Liver (tissue), 9 donors: ENCODE data around the gene YTHDC1. TPM values are rescaled to one million over a fixed set of nuclear protein-coding genes. Genes with fewer than 3 reads are reported as not detected.

Experiments used
- DNase-seq: peaks from one replicate; pipeline ENCODE4 v3.0.0-alpha.2; 2017; ENCODE audit warnings: low spot score
- H3K27ac ChIP-seq, 2 donors: one replicate each; pipeline ENCODE4 v1.7.0; 2013; ENCODE audit warnings: inconsistent platforms in 2 of 2, low read length in 2 of 2, control low read depth in 1 of 2, low read depth in 1 of 2, mild to moderate bottlenecking in 1 of 2
- H3K27me3 ChIP-seq, 4 donors: one replicate each; pipeline versions ENCODE4 v1.6.1 to v1.7.0; 2013; ENCODE audit warnings: low read length in 3 of 4, inconsistent platforms in 1 of 4, mild to moderate bottlenecking in 1 of 4, moderate library complexity in 1 of 4; ENCODE audit not compliant: control insufficient read depth in 4 of 4, insufficient read depth in 4 of 4
- H3K36me3 ChIP-seq, 4 donors: one replicate each; pipeline versions ENCODE4 v1.6.1 to v1.7.0; 2013; ENCODE audit warnings: low read length in 3 of 4, mild to moderate bottlenecking in 3 of 4, low read depth in 1 of 4, moderate library complexity in 1 of 4; ENCODE audit not compliant: control insufficient read depth in 4 of 4, insufficient read depth in 3 of 4
- H3K4me1 ChIP-seq, 4 donors: one replicate each; pipeline versions ENCODE4 v1.6.1 to v1.7.0; 2013; ENCODE audit warnings: low read length in 3 of 4, mild to moderate bottlenecking in 3 of 4, moderate library complexity in 1 of 4; ENCODE audit not compliant: control insufficient read depth in 4 of 4, insufficient read depth in 4 of 4
- H3K4me3 ChIP-seq, 3 donors: one replicate each; pipeline versions ENCODE4 v1.6.1 to v1.7.0; 2013; ENCODE audit warnings: low read length in 3 of 3, control low read depth in 1 of 3, low read depth in 1 of 3, mild to moderate bottlenecking in 1 of 3
- H3K9ac ChIP-seq, 2 donors: one replicate each; pipeline ENCODE4 v1.7.0; 2013; ENCODE audit warnings: low read length in 2 of 2, mild to moderate bottlenecking in 2 of 2, moderate library complexity in 2 of 2, control low read depth in 1 of 2, low read depth in 1 of 2
- H3K9me3 ChIP-seq, 4 donors: one replicate each; pipeline versions ENCODE4 v1.6.1 to v1.7.0; 2013; ENCODE audit warnings: low read length in 3 of 4; ENCODE audit not compliant: control insufficient read depth in 4 of 4
- CTCF ChIP-seq: fragments of 150-350 bp; IDR thresholded peaks from 2 replicates; pipeline ENCODE4 v1.5.1; 2017; ENCODE audit warnings: improper control_type of control experiment, low read depth, low read length; ENCODE audit not compliant: missing input control
- EGR1 ChIP-seq, 2 donors: IDR thresholded peaks; 2 replicates each; pipeline ENCODE4 v1.6.1; 2016 to 2018; ENCODE audit warnings: antibody characterized with exemption in 2 of 2, low read depth in 2 of 2
- FOXA1 ChIP-seq: IDR thresholded peaks from 2 replicates; pipeline ENCODE4 v1.6.1; 2016; ENCODE audit warnings: antibody characterized with exemption
- GABPA ChIP-seq, 2 donors: IDR thresholded peaks in 1 of 2; conservative IDR thresholded peaks in 1 of 2; 2 replicates each; pipeline ENCODE4 v1.6.1; 2016; ENCODE audit warnings: antibody characterized with exemption in 2 of 2, mild to moderate bottlenecking in 1 of 2, moderate library complexity in 1 of 2
- HNF4A ChIP-seq, 2 donors: conservative IDR thresholded peaks; 2 replicates each; pipeline ENCODE4 v1.6.1; 2016; ENCODE audit warnings: antibody characterized with exemption in 2 of 2, mild to moderate bottlenecking in 2 of 2
- HNF4G ChIP-seq: IDR thresholded peaks from 2 replicates; pipeline ENCODE4 v1.6.1; 2016; ENCODE audit warnings: antibody characterized with exemption
- JUND ChIP-seq, 2 donors: IDR thresholded peaks; 2 replicates each; pipeline ENCODE4 v1.6.1; 2016; ENCODE audit warnings: antibody characterized with exemption in 2 of 2
- NR2F2 ChIP-seq: IDR thresholded peaks from 2 replicates; pipeline ENCODE4 v1.6.1; 2016; ENCODE audit warnings: antibody characterized with exemption
- RAD21 ChIP-seq, 2 donors: IDR thresholded peaks; 2 replicates each; pipeline ENCODE4 v1.6.1; 2016; ENCODE audit warnings: antibody characterized with exemption in 2 of 2, mild to moderate bottlenecking in 2 of 2
- REST ChIP-seq: IDR thresholded peaks from 2 replicates; pipeline ENCODE4 v1.6.1; 2016; ENCODE audit warnings: antibody characterized with exemption, mild to moderate bottlenecking
- RXRA ChIP-seq, 2 donors: IDR thresholded peaks; 2 replicates each; pipeline ENCODE4 v1.6.1; 2017 to 2018; ENCODE audit warnings: antibody characterized with exemption in 2 of 2, mild to moderate bottlenecking in 1 of 2
- SP1 ChIP-seq: IDR thresholded peaks from 2 replicates; pipeline ENCODE4 v1.6.1; 2018; ENCODE audit warnings: antibody characterized with exemption, mild to moderate bottlenecking
- TAF1 ChIP-seq: conservative IDR thresholded peaks from 2 replicates; pipeline ENCODE4 v1.6.1; 2016; ENCODE audit warnings: antibody characterized with exemption, mild to moderate bottlenecking
- YY1 ChIP-seq: IDR thresholded peaks from 2 replicates; pipeline ENCODE4 v1.6.1; 2016; ENCODE audit warnings: antibody characterized with exemption, mild to moderate bottlenecking
- WGBS: extraction: QIAGEN DNeasy Blood & Tissue Kit; methylation state at CpG from one replicate; pipeline ENCODE4 v1.1.7; 2013; 5-methylcytosine and 5-hydroxymethylcytosine counted together
- polyA plus RNA-seq, 2 donors: library from polyadenylated mRNA; stranded (reverse) in 1 of 2; unstranded in 1 of 2; fragments of 200-250 nt in 1 of 2; fragments of >200 nt in 1 of 2; fragmentation: Nextera tagmentation in 1 of 2; extraction: Ambion mirVana in 1 of 2; gene quantifications; one replicate each; pipeline versions ENCODE4 v1.2.1 to v1.2.3, GENCODE V29; 2013 to 2015
- total RNA-seq, 2 donors: library from RNA; depleted of rRNA; stranded (reverse); fragments of >200 nt; gene quantifications; one replicate each; pipeline ENCODE4 v1.2.3, GENCODE V29; 2014
- TF ChIP-seq, protein P1 (sequence below): IDR thresholded peaks from 2 replicates; pipeline ENCODE4 v1.6.1; 2016; ENCODE audit warnings: antibody characterized with exemption
- TF ChIP-seq, protein P2 (sequence below): IDR thresholded peaks from 2 replicates; pipeline ENCODE4 v1.6.1; 2016; ENCODE audit warnings: antibody characterized with exemption
- donor health status: healthy.
- donor health status: healthy.
- donor health status: healthy.
- donor health status: healthy.
- donor health status: healthy.

YTHDC1 gene
- total and polyA plus RNA-seq, 4 donors = 15.5 to 30.3 (median 22.9) TPM

- DNase-seq = no peak
- under 1% methylated on average over 4 of the region's 4 CpGs for WGBS
- H3K9ac ChIP-seq = peak overlapping the region; percentile 92 to 99
- H3K4me3 ChIP-seq = peak overlapping the region; percentile 62 to 88 (median 74)
- no peaks in the 10 kb centered on the region for H3K27me3 ChIP-seq
- TF ChIP-seq JUND (IDR thresholded peaks at IDR 0.05) (no peak), EGR1 (IDR thresholded peaks at IDR 0.05; ENCODE audit: low read depth in 2 of 2) (no peak), FOXA1 (no peak), REST (no peak), HNF4G (no peak), HNF4A (conservative IDR thresholded peaks at IDR 0.05) (no peak), GABPA (IDR thresholded peaks at IDR 0.05 in 1 of 2, conservative IDR thresholded peaks at IDR 0.05 in 1 of 2) (no peak), SP1 (no peak), NR2F2 (no peak), RAD21 (IDR thresholded peaks at IDR 0.05) (no peak), CTCF (no peak), RXRA (IDR thresholded peaks at IDR 0.05) (no peak), TAF1 (no peak)
- TF ChIP-seq, protein P1, sequence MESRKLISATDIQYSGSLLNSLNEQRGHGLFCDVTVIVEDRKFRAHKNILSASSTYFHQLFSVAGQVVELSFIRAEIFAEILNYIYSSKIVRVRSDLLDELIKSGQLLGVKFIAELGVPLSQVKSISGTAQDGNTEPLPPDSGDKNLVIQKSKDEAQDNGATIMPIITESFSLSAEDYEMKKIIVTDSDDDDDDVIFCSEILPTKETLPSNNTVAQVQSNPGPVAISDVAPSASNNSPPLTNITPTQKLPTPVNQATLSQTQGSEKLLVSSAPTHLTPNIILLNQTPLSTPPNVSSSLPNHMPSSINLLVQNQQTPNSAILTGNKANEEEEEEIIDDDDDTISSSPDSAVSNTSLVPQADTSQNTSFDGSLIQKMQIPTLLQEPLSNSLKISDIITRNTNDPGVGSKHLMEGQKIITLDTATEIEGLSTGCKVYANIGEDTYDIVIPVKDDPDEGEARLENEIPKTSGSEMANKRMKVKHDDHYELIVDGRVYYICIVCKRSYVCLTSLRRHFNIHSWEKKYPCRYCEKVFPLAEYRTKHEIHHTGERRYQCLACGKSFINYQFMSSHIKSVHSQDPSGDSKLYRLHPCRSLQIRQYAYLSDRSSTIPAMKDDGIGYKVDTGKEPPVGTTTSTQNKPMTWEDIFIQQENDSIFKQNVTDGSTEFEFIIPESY = no peak
- TF ChIP-seq, protein P2, sequence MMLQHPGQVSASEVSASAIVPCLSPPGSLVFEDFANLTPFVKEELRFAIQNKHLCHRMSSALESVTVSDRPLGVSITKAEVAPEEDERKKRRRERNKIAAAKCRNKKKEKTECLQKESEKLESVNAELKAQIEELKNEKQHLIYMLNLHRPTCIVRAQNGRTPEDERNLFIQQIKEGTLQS = no peak
- no peaks in the 10 kb centered on the region for H3K36me3 ChIP-seq
- H3K27ac ChIP-seq = no peak overlapping the region
- H3K4me1 ChIP-seq = peaks cover 9 to 37% (median 17%) of the 10 kb centered on the region in 4 donors
- H3K9me3 ChIP-seq = no peaks in the 10 kb centered on the region
Observed at GRCh38 chr4:68348577-68348976, 1.3 kb downstream of the YTHDC1 start.

DNA sequence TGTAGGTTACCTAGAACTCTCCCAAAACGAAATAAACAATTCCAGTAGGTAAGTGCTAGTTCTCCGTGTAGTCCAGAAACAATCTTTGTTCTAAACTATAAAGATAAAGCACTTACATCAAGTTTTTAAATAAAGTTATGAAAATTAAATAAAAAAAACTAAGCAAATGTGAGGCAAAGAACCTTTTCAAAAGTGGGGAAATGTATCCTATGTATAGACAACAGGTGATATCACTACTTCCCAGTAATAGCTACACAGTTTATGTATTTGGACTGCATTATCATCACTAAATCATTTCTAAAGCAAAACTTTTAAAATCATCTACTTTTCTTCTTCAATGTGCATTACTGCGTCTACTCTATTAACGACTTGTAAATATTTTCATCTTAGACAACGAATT, 2.0 kb downstream of the YTHDC1 start:
- Histone ChIP-seq H3K27ac (no peak overlapping the region), H3K9ac (peak overlapping the region in 1 of 2 donors; percentile 8), H3K36me3 (no peaks in the 10 kb centered on the region), H3K4me3 (peak overlapping the region; percentile 62 to 88 (median 74)), H3K4me1 (peaks cover 9 to 37% (median 17%) of the 10 kb centered on the region in 4 donors), H3K27me3 (no peaks in the 10 kb centered on the region), H3K9me3 (no peaks in the 10 kb centered on the region)
- TF ChIP-seq RAD21 (IDR thresholded peaks at IDR 0.05) = no peak
- no peak for TF ChIP-seq JUND (IDR thresholded peaks at IDR 0.05)
- no peak for TF ChIP-seq RXRA (IDR thresholded peaks at IDR 0.05)
- TF ChIP-seq NR2F2 = no peak
- TF ChIP-seq CTCF = no peak
- TF ChIP-seq, protein P2 = no peak
- TF ChIP-seq HNF4G = no peak
- no peak for TF ChIP-seq HNF4A (conservative IDR thresholded peaks at IDR 0.05)
- TF ChIP-seq YY1 = no peak
- TF ChIP-seq TAF1 = no peak
- no peak for DNase-seq
- 25% methylated on average over 5 of the region's 5 CpGs for WGBS
